NCI-H1930 (cell line): ENCODE results near the gene STXBP2.
A peak's percentile ranks its signal among the peaks of the same experiment; 100 is the strongest.

Source experiments
- DNase-seq, 2 experiments: peaks; one replicate each; lab custom pipeline; 2025; lab: John Stamatoyannopoulos, UW

Gene STXBP2

DNA sequence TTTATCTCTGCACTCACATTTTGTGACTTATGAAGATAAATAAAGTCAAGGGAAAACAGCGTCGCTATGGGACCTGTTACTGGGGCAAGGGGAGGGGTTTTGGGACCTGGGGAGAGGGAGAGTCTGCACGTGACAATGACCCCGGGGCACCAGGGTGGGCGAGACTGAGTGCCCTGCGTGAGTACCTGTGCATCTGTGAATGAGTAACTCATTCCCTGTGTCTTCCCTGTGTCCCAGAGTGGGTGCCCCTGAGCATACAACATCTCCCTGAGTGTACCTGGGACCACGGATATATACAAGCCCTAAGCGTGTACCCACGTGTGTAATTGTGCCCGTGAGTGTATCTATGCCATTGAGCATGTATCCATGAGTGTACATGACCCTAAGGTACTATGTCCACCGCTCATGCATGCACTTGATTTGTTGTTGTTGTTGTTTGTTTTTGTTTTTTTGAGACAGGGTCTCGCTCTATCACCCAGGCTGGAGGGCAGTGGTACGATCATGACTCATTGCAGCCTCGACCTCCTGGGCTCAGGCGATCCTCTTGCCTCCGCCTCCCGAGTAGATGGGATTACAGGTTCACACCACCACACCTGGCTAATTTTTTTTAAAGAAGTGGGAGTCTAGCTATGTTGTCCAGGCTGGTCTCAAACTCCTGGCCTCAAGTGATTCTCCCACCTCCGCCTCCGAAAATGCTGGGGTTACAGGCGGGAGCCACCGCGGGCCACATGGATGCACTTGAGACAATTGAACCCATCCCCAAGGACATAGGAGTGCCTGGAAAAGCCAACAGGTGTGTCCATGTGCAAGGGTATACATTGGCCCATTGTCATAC lies 43.1 kb downstream of the STXBP2 start:
- no peak for DNase-seq

DNA sequence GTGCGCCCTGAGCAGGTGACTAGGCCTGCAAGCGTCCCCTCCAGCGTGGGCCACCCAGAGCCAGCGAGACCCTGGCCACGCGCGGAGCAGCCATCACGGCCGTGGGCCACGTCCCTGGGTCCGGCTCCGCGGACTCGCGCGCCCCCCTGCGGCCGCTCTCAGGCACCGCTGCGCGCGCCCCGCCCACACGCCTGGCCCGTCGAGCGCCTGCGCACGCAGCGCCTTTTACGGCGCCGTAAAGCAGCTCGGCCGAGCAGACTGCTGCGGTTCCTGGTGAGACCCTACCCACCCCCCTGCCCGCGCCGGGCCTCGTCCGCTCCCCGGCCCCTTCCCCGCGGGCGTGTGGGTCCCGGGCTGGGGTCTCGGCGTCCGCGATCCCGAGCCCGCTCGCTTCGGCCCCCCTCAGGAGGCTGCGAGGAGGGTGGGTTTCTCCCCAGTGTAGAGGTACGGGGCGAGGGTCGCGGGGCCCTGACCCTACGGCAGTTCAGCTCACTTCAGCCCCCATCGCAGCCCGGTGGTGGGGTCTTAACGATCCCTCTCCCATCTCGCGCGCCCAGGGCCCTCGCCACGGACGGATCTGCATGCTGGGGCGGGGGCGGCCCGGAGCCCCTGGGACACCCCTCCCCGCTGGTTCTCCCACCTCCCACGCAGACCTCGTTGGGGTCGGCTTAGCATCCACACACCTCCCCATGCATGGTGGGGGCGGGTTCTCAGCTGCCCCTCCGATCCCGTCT lies 43.9 kb downstream of the STXBP2 start, which contains the start of gene TRAPPC5:
Gene TRAPPC5, plus strand, starts transcription at position 228 of the 734 bp plus-strand sequence. CDS start 1,421 bp downstream, outside the sequence.
- peak; percentile 60 to 81 for DNase-seq

DNA sequence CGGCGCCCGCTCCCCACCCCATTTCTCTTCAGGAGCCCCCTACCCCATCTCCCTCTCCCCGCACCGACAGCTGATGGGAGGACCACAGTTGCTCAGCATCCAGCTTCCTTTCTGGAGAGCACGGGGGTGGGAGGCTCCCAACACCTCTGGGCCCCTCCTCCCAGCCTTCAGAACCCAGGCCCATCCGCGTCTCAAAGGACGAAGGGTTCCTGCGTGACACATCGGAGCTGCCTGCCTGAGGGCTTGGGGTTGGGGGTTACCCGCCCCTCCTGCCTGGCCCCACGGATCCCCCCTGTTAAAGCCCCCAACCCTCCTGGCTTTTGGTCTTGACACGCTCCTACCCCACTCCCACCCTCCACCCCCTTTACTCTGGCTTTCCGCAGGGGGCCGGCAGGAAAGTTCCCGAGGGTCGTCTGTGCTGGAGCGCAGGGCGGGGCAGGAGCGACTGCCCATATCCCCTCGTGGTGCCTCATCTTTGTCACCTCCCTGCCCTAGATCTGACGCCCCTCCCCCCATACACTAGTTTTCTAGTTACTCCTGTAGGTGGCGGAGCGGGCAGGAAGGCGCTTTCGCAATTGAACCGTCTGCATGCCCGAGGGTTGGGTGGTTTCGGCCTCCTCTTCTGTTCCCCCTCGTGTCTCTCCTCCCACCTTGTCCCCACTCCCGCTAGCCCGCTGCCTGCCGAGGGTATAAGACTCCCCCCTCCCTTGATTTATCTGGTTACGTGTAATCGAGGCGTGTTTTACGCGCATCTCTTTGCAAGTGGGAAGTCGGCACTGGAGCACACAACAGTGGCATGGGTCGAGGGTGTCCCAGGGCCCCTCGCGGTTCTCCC lies 44.6 kb downstream of the STXBP2 start:
- peak; percentile 22 to 24 for DNase-seq

GRCh38 chr19:7682175-7682855 lies 45.4 kb downstream of the STXBP2 start:
- no peak for DNase-seq

DNA sequence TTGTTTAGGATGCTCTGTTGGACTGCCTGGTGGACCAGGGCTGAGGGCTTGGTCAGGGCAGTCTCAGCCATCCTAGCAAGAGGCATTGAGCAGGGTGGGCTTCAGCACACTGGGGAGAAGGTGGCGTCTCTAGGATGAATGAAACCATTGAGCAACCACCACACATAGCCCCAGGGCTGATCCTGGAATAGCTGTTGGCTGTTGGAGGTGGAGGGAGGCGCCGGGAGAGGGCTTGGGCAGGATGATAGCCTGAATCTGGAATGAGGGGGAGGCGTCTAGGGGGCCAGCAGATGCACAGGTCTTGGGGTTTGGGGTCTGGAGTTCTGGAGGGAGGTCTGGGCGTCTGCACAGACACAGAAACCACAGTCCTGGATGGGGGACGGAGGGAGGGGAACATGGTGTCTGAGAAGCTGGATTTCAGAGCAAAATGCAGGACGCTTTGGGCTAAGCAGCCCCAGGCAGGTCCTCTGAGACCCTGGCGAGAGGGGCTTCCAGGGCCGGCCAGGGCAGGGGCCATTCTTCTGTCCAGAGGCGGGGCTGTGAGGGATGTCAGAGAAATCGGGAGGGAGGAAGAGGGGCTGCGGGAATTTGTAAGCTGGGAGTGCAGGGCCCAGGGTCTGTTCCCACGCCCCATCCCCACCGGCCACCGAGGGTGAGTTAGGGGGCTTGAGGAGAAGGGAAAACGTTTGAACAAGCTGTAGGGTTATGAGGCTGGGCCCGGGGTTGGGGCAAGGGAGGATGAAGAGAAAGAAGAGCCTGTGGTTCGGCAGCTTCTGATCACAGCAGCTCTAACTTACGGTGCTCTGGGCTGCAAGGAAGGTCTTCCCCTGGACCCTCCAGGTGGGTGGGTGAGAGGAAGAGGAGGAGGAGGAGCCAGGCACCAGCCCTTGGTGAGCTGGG lies 48.9 kb downstream of the STXBP2 start:
- no peak for DNase-seq

GRCh38 chr19:7687177-7687576 lies 50.3 kb downstream of the STXBP2 start:
- DNase-seq, result no peak

GRCh38 chr19:7689165-7689564 lies 52.3 kb downstream of the STXBP2 start:
- no peak for DNase-seq

- DNase-seq, result no peak
Observed at GRCh38 chr19:7690779-7691258, 53.9 kb downstream of the STXBP2 start.

- no peak for DNase-seq
Observed at GRCh38 chr19:7691497-7691896, 54.6 kb downstream of the STXBP2 start.

DNA sequence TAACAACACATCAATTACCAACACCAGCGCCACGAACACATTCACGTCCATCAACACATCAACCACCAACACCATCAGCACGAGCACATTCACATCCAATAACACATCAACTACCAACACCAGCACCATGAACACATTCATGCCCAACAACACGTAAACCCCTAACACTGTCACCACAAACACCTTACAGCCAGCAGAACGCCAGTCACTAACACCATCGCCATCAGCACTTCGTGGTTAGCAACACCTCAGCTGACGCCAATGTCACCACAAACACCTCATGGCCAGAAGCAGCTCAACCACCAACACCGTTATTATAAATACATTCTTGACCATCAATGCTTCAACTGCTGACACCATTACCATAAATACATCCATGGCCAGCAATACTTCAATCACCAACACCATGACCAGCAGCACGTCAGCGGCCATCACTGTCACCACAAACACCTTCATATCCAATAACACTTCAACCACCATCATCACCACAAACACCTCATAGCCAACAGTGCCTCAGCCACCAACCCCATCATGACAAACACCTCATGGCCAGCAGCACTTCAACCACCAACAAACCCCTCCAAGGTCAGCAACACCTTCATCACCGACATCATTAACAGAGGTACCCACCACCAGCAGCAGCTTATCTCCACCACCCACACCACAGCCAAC lies 55.6 kb downstream of the STXBP2 start:
- DNase-seq, result no peak

DNA sequence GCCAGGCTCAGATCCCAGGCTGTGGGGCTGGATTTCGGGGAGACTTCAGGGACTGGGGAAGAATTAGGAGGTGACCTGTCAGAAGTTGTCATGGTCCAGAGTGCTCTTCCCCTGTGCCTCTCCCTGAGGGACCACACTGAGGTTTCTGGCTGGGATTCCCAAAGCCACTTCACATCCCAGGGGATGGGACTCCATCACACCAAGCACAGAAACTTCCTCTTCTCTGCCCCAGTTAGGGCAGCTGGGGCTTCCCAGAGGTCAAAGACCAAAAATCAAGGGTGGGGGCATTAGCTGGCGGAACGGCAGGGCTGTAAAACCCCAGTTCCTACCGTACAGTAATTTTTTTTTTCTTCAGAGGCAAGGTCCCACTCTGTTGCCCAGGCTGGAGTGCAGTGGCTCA lies 57.6 kb downstream of the STXBP2 start:
- DNase-seq, result no peak
